GM12874 (cell line): ENCODE data around the gene DLGAP4.

Source experiments
- TF ChIP-seq, protein P1 (sequence below): IDR thresholded peaks from 2 replicates; pipeline ENCODE4 v1.5.1; 2011; ENCODE audit warnings: low read depth, mild to moderate bottlenecking, control low read depth, low read length, moderate library complexity; ENCODE audit not compliant: insufficient read depth

DLGAP4 gene

DNA sequence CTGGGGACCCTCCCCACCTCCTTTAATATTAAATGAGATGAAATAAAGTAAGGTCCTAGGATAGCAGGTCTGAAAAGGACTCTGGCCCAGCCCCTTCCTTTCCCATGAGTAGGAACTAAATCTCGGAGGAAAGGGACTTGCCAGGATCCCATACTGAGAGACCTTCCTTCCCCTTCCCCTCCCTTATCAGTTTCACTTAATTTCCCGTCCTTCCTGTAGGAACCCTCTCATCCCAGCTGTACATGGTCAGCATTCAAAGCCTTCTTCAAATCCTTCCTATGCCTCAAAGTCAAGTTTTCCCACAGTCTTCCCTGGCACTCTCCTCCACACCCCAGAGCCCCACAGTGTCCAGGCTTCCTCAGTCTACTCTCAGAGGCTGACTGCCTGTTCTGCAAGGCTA is 163.8 kb downstream of the DLGAP4 start:
- TF ChIP-seq, protein P1, sequence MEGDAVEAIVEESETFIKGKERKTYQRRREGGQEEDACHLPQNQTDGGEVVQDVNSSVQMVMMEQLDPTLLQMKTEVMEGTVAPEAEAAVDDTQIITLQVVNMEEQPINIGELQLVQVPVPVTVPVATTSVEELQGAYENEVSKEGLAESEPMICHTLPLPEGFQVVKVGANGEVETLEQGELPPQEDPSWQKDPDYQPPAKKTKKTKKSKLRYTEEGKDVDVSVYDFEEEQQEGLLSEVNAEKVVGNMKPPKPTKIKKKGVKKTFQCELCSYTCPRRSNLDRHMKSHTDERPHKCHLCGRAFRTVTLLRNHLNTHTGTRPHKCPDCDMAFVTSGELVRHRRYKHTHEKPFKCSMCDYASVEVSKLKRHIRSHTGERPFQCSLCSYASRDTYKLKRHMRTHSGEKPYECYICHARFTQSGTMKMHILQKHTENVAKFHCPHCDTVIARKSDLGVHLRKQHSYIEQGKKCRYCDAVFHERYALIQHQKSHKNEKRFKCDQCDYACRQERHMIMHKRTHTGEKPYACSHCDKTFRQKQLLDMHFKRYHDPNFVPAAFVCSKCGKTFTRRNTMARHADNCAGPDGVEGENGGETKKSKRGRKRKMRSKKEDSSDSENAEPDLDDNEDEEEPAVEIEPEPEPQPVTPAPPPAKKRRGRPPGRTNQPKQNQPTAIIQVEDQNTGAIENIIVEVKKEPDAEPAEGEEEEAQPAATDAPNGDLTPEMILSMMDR, result no peak

DNA sequence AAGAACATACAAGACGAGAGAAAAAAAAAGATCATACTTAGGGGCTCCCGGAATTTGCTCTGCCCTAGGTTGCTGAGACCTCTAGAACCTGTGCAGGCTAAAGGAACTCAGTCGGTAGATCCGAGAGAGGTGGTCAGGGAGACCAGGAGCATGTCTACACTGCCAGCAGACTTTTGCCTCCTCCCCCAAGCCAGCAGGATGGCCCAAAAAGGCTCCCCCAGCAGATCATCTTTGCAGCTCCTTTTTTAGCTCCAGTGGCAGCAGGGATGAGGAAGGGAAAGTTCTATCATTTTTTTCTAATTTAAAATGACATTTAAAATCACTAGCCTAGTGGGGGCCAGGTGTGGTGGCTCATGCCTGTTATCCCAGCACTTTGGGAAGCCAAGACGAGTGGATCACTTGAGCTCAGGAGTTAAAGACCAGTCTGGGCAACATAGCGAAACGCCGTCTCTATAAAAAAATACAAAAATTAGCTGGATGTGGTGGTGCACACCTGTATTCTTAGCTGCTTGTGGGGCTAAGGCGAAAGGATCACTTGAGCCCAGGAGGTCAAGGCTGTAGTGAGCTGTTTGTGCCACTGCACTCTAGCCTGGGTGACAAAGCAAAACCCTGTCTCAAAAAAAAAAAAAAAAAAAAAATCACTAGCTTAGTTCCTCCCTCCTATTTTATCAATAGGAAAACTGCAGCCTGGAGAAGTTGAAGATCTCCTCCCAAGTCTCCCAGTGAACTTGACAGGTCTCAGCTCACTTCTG is 165.9 kb downstream of the DLGAP4 start:
- TF ChIP-seq, protein P1, result no peak

DNA sequence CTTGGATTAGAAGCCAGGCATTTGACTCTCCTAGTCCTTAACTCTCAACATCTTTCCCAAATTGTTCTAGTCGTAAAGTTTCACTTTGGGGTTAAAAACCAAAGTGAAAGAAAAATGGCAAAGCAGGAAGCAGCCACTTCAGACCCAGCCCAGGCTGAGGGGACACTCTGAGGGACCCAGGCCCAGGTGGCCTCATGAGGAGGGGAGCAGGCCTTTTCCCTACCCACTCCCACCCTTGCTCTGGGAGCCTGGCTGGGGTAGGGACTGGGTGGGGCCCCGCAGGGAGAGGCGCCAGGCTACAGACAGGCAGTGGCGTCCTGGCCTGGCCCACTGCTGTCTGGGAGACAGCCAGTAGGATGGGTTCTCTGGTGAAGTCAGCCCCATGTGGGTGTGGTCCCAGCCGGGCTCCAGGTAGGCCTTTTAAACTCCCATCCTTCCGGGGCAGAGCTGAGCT is 166.5 kb downstream of the DLGAP4 start:
- TF ChIP-seq, protein P1, result no peak

DNA sequence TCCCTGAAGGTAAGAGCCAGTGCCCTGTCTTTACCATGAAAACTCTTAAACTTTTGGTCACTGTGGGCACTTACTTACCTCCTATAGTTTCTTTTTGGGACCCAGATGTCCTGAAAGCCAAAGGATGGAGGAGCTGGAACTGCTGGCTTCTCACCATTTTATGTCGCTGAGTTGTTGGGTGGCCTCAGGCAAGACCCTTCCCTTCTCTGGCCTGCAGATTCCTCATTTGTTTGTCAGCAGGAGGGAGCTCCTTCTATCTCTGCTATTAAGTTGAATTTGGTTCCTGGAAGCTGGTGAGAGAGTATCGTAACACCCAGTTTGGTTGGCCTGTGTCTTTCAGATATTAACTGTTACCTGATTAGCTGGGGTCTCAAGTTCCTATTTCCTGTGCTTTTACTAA is 167.0 kb downstream of the DLGAP4 start:
- TF ChIP-seq, protein P1, result no peak

DNA sequence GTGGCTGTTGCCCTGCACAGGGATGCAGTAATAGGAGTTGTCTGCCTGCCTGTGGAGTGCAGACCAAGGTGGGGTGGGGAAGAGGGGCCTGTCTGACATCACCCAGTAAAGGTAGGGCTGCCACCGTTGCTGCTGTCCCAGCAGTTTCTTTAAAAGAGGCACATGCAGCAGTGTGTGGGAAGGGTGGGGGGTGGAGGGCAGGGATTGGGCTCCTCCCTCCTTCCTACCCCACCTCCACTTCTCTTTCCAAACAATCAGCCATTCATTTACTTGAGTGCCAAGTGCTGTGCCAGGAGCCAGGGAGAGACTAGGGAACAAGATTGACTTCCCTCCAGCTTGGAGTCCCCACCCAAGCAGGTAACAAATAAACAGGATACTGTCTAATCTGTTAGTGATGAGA is 168.4 kb downstream of the DLGAP4 start:
- TF ChIP-seq, protein P1, result no peak

DNA sequence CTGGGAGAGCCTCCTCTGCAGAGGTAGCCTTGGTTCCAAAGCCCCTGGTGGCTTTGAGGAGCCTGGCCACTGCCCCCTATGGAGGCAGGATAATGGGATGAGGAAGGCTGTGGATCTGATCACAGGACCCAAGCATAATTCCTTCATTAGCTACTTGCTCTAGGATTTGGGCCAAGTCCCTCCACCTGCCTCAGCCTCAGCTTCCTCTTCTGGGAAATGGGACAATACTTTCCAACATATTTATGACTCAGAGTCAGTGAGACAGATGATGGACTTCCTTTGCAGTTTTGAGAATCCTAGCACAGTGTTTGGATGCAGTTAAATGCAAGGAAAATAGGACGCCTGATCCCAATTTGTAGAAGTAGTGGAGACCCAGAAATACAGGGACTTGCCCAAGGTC is 171.3 kb downstream of the DLGAP4 start:
- TF ChIP-seq, protein P1, result no peak

DNA sequence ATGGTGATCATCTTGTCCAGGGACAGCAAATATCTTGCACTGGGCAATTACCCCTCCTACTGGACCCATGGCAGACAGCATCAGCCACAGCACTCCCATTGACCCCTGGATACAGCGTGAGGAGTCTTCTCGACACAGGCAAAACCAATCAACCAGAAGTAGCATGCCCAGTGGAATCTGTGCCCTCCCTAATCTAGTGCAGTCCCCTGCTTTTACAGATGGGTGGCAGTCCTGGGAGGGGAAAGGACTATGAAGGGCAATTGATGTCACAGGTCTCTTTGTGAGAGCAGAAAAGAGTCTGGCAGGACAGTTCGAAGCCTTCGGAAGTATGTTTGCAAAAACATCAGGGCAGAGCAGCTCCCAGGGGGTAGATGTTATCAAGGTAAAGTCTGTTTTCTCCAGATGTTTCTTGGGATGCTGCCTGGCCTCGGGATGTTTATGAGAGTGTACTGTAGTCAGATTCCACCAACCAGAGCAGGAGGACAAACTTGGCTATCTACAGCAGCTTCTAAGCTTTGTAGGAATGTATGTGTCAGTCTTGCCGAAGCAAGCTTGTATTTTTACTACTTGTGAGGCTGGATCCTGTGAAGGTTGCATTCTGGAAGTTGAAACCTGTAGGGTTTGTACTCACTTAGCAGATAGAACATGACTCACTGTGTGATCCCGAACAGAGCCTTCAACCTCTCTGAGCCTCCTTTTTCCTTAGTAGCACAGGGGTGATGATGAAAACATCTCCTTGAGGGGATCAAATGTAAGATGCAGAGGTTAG is 172.2 kb downstream of the DLGAP4 start:
- TF ChIP-seq, protein P1, result no peak
